ENCODE results near the gene GPSM1.

Gene GPSM1

DNA sequence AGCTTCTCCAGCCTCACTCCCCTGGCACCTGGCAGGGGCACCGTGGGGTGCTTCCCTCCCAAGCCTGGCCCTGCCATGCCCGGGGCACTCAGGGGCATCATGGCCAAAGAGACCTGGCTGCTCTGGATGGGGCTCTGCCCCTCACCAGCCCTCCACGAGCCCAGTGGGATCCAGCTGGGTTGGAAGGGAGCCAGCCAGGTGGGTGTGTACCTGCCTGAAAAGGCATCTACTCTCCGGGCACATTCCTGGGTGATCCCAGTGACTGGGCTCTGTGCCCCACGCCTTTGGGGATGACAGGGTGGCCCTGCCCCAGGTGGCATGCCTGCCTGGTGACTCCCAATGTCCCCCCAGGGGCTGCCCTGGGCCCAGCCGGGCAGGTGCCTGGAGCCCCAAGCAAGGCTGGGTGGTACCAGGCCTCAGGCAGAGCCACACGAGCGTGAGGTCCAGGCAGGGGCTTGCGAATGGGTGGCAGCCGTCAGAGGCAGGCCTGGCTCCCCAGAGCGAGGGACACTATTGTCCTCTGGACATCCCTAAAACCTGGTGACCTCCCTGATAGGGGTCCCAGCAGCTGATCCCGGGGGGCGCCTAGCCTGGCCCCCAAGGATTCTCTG is 777 bp downstream of the GPSM1 start:
- no peak for TF ChIP-seq ZFX (IDR thresholded peaks at IDR 0.05)
- TF ChIP-seq, protein P1, sequence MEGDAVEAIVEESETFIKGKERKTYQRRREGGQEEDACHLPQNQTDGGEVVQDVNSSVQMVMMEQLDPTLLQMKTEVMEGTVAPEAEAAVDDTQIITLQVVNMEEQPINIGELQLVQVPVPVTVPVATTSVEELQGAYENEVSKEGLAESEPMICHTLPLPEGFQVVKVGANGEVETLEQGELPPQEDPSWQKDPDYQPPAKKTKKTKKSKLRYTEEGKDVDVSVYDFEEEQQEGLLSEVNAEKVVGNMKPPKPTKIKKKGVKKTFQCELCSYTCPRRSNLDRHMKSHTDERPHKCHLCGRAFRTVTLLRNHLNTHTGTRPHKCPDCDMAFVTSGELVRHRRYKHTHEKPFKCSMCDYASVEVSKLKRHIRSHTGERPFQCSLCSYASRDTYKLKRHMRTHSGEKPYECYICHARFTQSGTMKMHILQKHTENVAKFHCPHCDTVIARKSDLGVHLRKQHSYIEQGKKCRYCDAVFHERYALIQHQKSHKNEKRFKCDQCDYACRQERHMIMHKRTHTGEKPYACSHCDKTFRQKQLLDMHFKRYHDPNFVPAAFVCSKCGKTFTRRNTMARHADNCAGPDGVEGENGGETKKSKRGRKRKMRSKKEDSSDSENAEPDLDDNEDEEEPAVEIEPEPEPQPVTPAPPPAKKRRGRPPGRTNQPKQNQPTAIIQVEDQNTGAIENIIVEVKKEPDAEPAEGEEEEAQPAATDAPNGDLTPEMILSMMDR (conservative IDR thresholded peaks at IDR 0.05) = no peak
- peak overlapping the region; percentile 73 for H3K27ac ChIP-seq

DNA sequence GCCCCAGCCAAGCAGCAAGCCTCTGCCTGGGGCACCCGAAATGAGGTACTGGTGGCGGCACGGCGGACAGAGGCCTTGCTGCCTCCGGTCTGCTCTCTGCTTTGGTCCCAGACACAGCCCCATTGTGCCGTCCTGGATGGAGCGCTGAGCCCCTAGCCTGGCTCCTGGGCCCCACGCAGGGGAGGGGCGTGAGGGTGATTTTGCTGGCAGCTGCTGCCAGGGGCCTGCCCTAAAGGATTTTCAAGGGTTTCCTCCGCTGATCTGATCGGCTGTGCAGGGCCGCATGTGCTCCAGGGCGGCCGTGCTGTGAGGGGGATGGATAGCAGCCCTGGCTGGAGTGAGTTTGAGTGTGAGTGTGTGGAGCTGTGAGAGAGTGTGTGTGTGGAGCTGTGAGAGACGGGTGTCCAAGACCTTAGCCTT is 1.3 kb downstream of the GPSM1 start:
- TF ChIP-seq ZFX (IDR thresholded peaks at IDR 0.05) = no peak
- TF ChIP-seq, protein P1 (conservative IDR thresholded peaks at IDR 0.05) = no peak
- peak overlapping the region; percentile 73 for H3K27ac ChIP-seq

DNA sequence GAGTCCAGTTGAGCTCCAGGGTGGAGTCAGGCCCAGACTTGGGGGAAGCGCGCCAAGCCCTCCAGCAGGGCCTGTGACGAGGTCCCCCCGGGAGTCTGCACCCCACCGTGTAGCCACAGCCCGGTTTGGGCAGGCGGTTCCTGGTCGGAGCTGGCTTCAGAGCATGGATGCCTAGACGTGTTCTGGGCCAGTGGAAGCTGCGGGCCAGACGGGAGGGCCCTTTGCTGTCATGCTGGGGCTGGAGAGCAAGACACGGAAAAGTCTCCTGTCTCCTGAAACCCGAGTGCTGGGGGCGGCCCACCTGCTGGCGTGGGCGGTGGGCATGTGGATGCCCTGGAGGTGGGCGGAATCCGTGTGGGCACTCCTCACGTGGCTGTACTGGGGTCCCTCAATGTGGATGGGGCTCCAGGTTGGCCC is 1.9 kb downstream of the GPSM1 start:
- no peak for TF ChIP-seq ZFX (IDR thresholded peaks at IDR 0.05)
- H3K27ac ChIP-seq = no peak overlapping the region; the same call in 1 of the 2 replicates

DNA sequence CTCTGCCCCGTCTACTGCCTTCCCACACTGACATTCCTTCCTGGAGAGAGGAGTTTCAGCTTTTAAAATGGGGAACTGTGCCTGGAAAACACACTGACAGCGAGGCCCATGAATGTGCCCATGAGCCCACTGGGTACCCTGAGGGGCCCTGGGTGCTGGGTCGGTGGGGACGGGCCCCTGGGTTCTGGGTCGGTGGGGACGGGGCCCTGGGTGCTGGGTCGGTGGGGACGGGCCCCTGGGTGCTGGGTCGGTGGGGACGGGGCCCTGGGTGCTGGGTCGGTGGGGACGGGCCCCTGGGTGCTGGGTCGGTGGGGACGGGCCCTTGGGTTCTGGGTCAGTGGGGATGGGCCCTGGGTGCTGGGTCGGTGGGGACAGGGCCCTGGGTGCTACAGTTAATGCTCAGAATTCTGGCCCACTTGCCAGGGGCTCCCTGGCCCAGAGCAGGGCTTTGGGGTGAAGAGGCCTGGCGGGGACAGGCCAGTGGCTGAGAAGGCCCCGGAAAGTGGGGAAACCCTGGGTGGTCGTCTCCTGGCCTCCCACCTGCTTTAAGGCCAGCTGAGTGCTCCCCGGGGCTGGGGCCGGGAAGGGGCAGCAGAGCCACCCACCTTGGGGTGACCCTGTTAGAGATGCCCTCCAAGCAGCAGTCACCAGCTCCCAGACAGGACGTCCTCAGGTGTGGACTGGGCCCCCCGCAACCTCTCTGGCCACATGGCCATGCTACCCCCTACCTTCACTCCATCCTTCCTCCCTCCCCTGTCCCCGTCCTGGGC is 2.5 kb downstream of the GPSM1 start:
- no peak overlapping the region for H3K27ac ChIP-seq
- TF ChIP-seq, protein P1 (conservative IDR thresholded peaks at IDR 0.05) = no peak
- TF ChIP-seq ZFX (IDR thresholded peaks at IDR 0.05) = no peak

DNA sequence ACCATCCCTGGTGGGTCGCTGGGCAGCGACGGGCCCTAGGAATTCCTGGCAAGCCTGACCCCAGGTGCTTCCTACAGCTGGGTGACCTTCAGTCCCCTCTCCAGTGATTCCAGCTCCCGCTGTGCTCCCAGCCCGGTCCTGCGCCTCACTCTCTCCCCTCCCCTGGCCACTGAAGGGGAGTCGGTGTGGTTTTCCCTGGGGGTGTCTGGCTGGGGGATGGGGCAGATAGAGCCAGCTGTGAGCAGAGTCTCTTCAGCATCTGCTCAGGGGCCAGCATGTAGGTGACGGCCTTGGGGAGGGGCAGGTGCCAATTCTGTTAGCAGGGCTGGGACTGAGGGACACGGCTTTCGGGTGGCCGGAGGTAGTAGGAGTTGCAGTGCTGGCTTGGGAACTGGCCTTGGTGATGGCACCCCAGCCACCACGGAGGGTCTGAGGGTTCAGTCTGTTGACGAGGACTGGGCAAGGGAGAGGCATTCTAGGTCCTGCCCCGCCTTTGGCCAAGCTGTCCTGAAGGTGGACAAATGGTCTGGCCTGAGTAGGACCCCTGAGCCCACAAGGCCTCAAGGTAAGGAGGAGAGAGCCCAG is 3.2 kb downstream of the GPSM1 start:
- H3K27ac ChIP-seq = no peak overlapping the region
- TF ChIP-seq ZFX (IDR thresholded peaks at IDR 0.05) = no peak
- TF ChIP-seq, protein P1 (conservative IDR thresholded peaks at IDR 0.05) = no peak

DNA sequence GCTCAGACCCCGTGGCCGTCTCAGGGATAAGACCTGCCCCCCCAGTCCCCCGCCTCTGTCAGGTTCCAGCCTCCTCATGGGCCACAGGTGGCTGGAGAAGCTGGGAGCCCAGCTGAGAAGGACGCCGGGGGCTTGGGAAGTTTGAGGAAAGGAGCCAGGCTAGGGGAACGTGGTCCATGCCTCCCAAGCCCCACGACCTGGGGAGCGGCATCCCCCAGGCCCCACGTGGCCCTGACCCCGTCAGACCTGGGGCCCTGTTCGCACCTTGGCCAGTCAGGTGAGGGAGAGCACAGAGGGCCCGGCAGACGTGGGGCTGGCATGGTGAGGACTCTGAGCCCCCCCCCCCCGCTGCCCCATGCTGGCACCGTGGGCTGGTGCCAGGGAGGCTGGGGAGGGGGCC is 3.7 kb downstream of the GPSM1 start:
- TF ChIP-seq, protein P1 (conservative IDR thresholded peaks at IDR 0.05) = no peak
- no peak for TF ChIP-seq ZFX (IDR thresholded peaks at IDR 0.05)
- no peak overlapping the region for H3K27ac ChIP-seq

DNA sequence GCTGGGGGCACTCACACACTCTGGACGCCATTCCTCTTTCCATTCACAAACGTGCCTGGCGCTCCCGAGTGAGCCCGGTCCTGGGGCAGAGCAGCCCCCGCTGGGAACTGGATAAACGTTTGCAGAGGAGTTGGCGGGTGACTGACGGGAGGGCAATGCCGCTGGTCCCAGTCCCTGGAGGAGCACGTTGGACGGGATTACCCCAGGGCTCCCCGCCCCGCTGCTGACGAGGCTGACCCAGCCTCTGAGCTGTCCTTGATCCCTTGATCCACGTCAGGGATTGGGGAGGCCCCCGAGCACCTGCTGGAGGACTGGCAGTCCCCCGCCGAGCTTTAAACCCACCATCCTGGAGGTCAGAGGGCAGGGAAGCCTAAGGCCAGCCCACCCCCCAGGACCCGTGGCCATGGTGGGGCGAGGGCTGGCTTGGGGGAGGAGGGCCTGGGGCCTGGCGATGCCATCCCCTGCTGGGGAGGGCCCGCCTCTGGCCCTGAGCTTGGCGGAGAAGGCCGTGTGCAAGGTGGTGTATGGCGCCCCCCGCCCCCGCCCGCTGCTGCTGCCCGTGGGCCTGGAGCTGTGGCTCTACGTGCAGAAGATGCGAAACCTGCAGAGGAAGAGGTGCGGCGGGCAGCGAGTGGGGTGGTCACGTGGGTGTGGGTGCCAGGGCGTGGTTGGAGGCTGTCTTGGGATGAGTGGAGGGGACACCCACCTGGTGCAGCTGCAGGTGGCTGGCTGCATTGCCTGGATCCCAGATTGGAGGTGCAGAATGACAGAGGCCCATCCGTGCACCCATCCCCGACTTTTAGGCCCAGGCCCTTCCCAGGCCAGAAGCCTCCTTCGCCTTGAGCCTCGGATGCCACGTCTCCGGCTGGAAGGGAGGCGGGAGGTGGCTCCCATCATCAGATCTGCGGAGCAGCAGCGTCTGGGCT is 4.5 kb downstream of the GPSM1 start:
- TF ChIP-seq, protein P1 (conservative IDR thresholded peaks at IDR 0.05) = no peak
- no peak for TF ChIP-seq ZFX (IDR thresholded peaks at IDR 0.05)
- H3K27ac ChIP-seq = no peak overlapping the region

Data from C4-2B (cell line).